Measurements from ENCODE around the gene HYAL2. TPM values are rescaled to one million over a fixed set of nuclear protein-coding genes. Genes with fewer than 3 reads are reported as not detected.

The HYAL2 gene
- polyA plus RNA-seq, 4 donors = 11.0 to 124 (median 23.6) TPM

- FAIRE-seq = no peak
- peak; percentile 40 to 57 for DNase-seq
- peaks cover 0 to 13% (median 0%) of the 10 kb centered on the region in 3 donors for H3K27me3 ChIP-seq (ENCODE audit: control insufficient read depth in 3 of 3, insufficient read depth in 3 of 3, low read length in 3 of 3)
- H3K27ac ChIP-seq (ENCODE audit: low read depth in 1 of 3, low read length in 2 of 3) = no peak within 1 kb of the TSS
- H3K4me1 ChIP-seq (ENCODE audit: control insufficient read depth in 3 of 3, insufficient read depth in 2 of 3, low read depth in 1 of 3, low read length in 2 of 3) = peaks cover 2 to 27% (median 10%) of the 10 kb centered on the region in 3 donors
- 7 to 11% (median 9%) methylated on average over 43 to 45 of the region's 45 CpGs for WGBS, 3 donors
- H3K4me3 ChIP-seq (ENCODE audit: low read depth in 1 of 3, low read length in 3 of 3) = peak within 1 kb of the TSS in 1 of 3 donors; percentile 22
- H3K36me3 ChIP-seq (ENCODE audit: control insufficient read depth in 3 of 3, insufficient read depth in 2 of 3, low read depth in 1 of 3, low read length in 3 of 3) = peaks cover 0 to 31% (median 2%) of the 10 kb centered on the region in 3 donors
- no peaks in the 10 kb centered on the region for H3K9me3 ChIP-seq (ENCODE audit: control insufficient read depth in 2 of 2, insufficient read depth in 1 of 2, low read depth in 1 of 2, low read length in 1 of 2)
These were observed 23.2 kb upstream of the HYAL2 start, which contains the start of gene ZMYND10 for GRCh38 chr3:50345586-50346234. Gene ZMYND10 (minus strand): TSS chr3:50345732. CDS start chr3:50345579, 153 bp downstream.

- H3K4me1 ChIP-seq (ENCODE audit: control insufficient read depth in 3 of 3, insufficient read depth in 2 of 3, low read depth in 1 of 3, low read length in 2 of 3) = peaks cover 2 to 23% (median 9%) of the 10 kb centered on the region in 3 donors
- DNase-seq (no peak), FAIRE-seq (no peak)
- no peak overlapping the region for H3K27ac ChIP-seq (ENCODE audit: low read depth in 1 of 3, low read length in 2 of 3)
- H3K36me3 ChIP-seq (ENCODE audit: control insufficient read depth in 3 of 3, insufficient read depth in 2 of 3, low read depth in 1 of 3, low read length in 3 of 3) = peaks cover 0 to 31% (median 2%) of the 10 kb centered on the region in 3 donors
- peak overlapping the region in 1 of 3 donors; percentile 22 for H3K4me3 ChIP-seq (ENCODE audit: low read depth in 1 of 3, low read length in 3 of 3)
- H3K9me3 ChIP-seq (ENCODE audit: control insufficient read depth in 2 of 2, insufficient read depth in 1 of 2, low read depth in 1 of 2, low read length in 1 of 2) = no peaks in the 10 kb centered on the region
- 68 to 77% (median 71%) methylated on average over 7 to 8 of the region's 8 CpGs for WGBS, 3 donors
- peaks cover 0 to 19% (median 0%) of the 10 kb centered on the region in 3 donors for H3K27me3 ChIP-seq (ENCODE audit: control insufficient read depth in 3 of 3, insufficient read depth in 3 of 3, low read length in 3 of 3)
These were observed 22.5 kb upstream of the HYAL2 start for GRCh38 chr3:50345008-50345407.

- FAIRE-seq (no peak), DNase-seq (no peak)
- Histone ChIP-seq H3K9me3 (ENCODE audit: control insufficient read depth in 2 of 2, insufficient read depth in 1 of 2, low read depth in 1 of 2, low read length in 1 of 2) (no peaks in the 10 kb centered on the region), H3K4me1 (ENCODE audit: control insufficient read depth in 3 of 3, insufficient read depth in 2 of 3, low read depth in 1 of 3, low read length in 2 of 3) (peaks cover 0 to 20% (median 0%) of the 10 kb centered on the region in 3 donors), H3K27ac (ENCODE audit: low read depth in 1 of 3, low read length in 2 of 3) (no peak overlapping the region), H3K4me3 (ENCODE audit: low read depth in 1 of 3, low read length in 3 of 3) (no peak overlapping the region), H3K36me3 (ENCODE audit: control insufficient read depth in 3 of 3, insufficient read depth in 2 of 3, low read depth in 1 of 3, low read length in 3 of 3) (peaks cover 0 to 15% (median 2%) of the 10 kb centered on the region in 3 donors), H3K27me3 (ENCODE audit: control insufficient read depth in 3 of 3, insufficient read depth in 3 of 3, low read length in 3 of 3) (peaks cover 0 to 26% (median 0%) of the 10 kb centered on the region in 3 donors)
- WGBS, 3 donors = 85 to 90% (median 90%) methylated on average over 12 to 13 of the region's 13 CpGs
These were observed 20.5 kb upstream of the HYAL2 start for GRCh38 chr3:50342813-50343633.

GRCh38 chr3:50341996-50342650, 19.6 kb upstream of the HYAL2 start:
- no peak overlapping the region for H3K4me3 ChIP-seq (ENCODE audit: low read depth in 1 of 3, low read length in 3 of 3)
- 94 to 97% (median 94%) methylated on average over 13 of the region's 13 CpGs for WGBS, 3 donors
- H3K9me3 ChIP-seq (ENCODE audit: control insufficient read depth in 2 of 2, insufficient read depth in 1 of 2, low read depth in 1 of 2, low read length in 1 of 2) = no peaks in the 10 kb centered on the region
- H3K27me3 ChIP-seq (ENCODE audit: control insufficient read depth in 3 of 3, insufficient read depth in 3 of 3, low read length in 3 of 3) = peaks cover 0 to 26% (median 0%) of the 10 kb centered on the region in 3 donors
- peaks cover 0 to 24% (median 0%) of the 10 kb centered on the region in 3 donors for H3K4me1 ChIP-seq (ENCODE audit: control insufficient read depth in 3 of 3, insufficient read depth in 2 of 3, low read depth in 1 of 3, low read length in 2 of 3)
- DNase-seq (no peak), FAIRE-seq (no peak)
- H3K27ac ChIP-seq (ENCODE audit: low read depth in 1 of 3, low read length in 2 of 3) = no peak overlapping the region
- H3K36me3 ChIP-seq (ENCODE audit: control insufficient read depth in 3 of 3, insufficient read depth in 2 of 3, low read depth in 1 of 3, low read length in 3 of 3) = peaks cover 0 to 7% (median 0%) of the 10 kb centered on the region in 3 donors

- H3K27me3 ChIP-seq (ENCODE audit: control insufficient read depth in 3 of 3, insufficient read depth in 3 of 3, low read length in 3 of 3) = peaks cover 0 to 26% (median 0%) of the 10 kb centered on the region in 3 donors
- H3K27ac ChIP-seq (ENCODE audit: low read depth in 1 of 3, low read length in 2 of 3) = peak overlapping the region in 2 of 3 donors; percentile 34 to 88
- DNase-seq (no peak), FAIRE-seq (no peak)
- H3K9me3 ChIP-seq (ENCODE audit: control insufficient read depth in 2 of 2, insufficient read depth in 1 of 2, low read depth in 1 of 2, low read length in 1 of 2) = no peaks in the 10 kb centered on the region
- H3K36me3 ChIP-seq (ENCODE audit: control insufficient read depth in 3 of 3, insufficient read depth in 2 of 3, low read depth in 1 of 3, low read length in 3 of 3) = peaks cover 0 to 7% (median 0%) of the 10 kb centered on the region in 3 donors
- H3K4me3 ChIP-seq (ENCODE audit: low read depth in 1 of 3, low read length in 3 of 3) = peak overlapping the region in 1 of 3 donors; percentile 27
- 92 to 96% (median 94%) methylated on average over 9 of the region's 9 CpGs for WGBS, 3 donors
- peaks cover 0 to 24% (median 0%) of the 10 kb centered on the region in 3 donors for H3K4me1 ChIP-seq (ENCODE audit: control insufficient read depth in 3 of 3, insufficient read depth in 2 of 3, low read depth in 1 of 3, low read length in 2 of 3)
These were observed 19.0 kb upstream of the HYAL2 start for GRCh38 chr3:50341537-50341936.

GRCh38 chr3:50340448-50341329, 18.1 kb upstream of the HYAL2 start, which contains the start of gene RASSF1:
Gene RASSF1 (minus strand): TSS chr3:50340836. CDS start chr3:50340805, 31 bp downstream.
- FAIRE-seq = no peak
- peak; percentile 71 to 74 for DNase-seq
- WGBS, 3 donors = 3 to 15% (median 8%) methylated on average over 54 to 85 of the region's 85 CpGs
- peaks cover 0 to 7% (median 0%) of the 10 kb centered on the region in 3 donors for H3K36me3 ChIP-seq (ENCODE audit: control insufficient read depth in 3 of 3, insufficient read depth in 2 of 3, low read depth in 1 of 3, low read length in 3 of 3)
- no peaks in the 10 kb centered on the region for H3K9me3 ChIP-seq (ENCODE audit: control insufficient read depth in 2 of 2, insufficient read depth in 1 of 2, low read depth in 1 of 2, low read length in 1 of 2)
- peaks cover 0 to 30% (median 0%) of the 10 kb centered on the region in 3 donors for H3K4me1 ChIP-seq (ENCODE audit: control insufficient read depth in 3 of 3, insufficient read depth in 2 of 3, low read depth in 1 of 3, low read length in 2 of 3)
- peaks cover 0 to 26% (median 0%) of the 10 kb centered on the region in 3 donors for H3K27me3 ChIP-seq (ENCODE audit: control insufficient read depth in 3 of 3, insufficient read depth in 3 of 3, low read length in 3 of 3)
- H3K4me3 ChIP-seq (ENCODE audit: low read depth in 1 of 3, low read length in 3 of 3) = peak within 1 kb of the TSS; percentile 27 to 50 (median 48)
- peak within 1 kb of the TSS; percentile 18 to 88 (median 73) for H3K27ac ChIP-seq (ENCODE audit: low read depth in 1 of 3, low read length in 2 of 3)

GRCh38 chr3:50340147-50340447, 17.6 kb upstream of the HYAL2 start:
- Histone ChIP-seq H3K27me3 (ENCODE audit: control insufficient read depth in 3 of 3, insufficient read depth in 3 of 3, low read length in 3 of 3) (peaks cover 0 to 26% (median 0%) of the 10 kb centered on the region in 3 donors), H3K36me3 (ENCODE audit: control insufficient read depth in 3 of 3, insufficient read depth in 2 of 3, low read depth in 1 of 3, low read length in 3 of 3) (peaks cover 0 to 7% (median 0%) of the 10 kb centered on the region in 3 donors), H3K9me3 (ENCODE audit: control insufficient read depth in 2 of 2, insufficient read depth in 1 of 2, low read depth in 1 of 2, low read length in 1 of 2) (no peaks in the 10 kb centered on the region), H3K4me3 (ENCODE audit: low read depth in 1 of 3, low read length in 3 of 3) (peak overlapping the region; percentile 27 to 50 (median 48)), H3K27ac (ENCODE audit: low read depth in 1 of 3, low read length in 2 of 3) (peak overlapping the region; percentile 18 to 88 (median 73)), H3K4me1 (ENCODE audit: control insufficient read depth in 3 of 3, insufficient read depth in 2 of 3, low read depth in 1 of 3, low read length in 2 of 3) (peaks cover 0 to 29% (median 0%) of the 10 kb centered on the region in 3 donors)
- no peak for FAIRE-seq
- 21 to 39% (median 27%) methylated on average over 9 of the region's 9 CpGs for WGBS, 3 donors
- no peak for DNase-seq
